ENCODE data around the gene KCNK15. TPM values are rescaled to one million over a fixed set of nuclear protein-coding genes. Genes with fewer than 3 reads are reported as not detected.
A peak's percentile ranks its signal among the peaks of the same experiment; 100 is the strongest.

The KCNK15 gene
- total RNA-seq, 4 donors from 2014 or later: 3.6 to 5.6 (median 5.0) TPM

GRCh38 chr20:44709380-44709779 is 36.3 kb upstream of the KCNK15 start:
- no peak for DNase-seq (ENCODE audit: extremely low spot score)
- 78% methylated on average over 11 of the region's 11 CpGs for WGBS
- Histone ChIP-seq H3K9me3 (no peaks in the 10 kb centered on the region), H3K4me1 (peaks cover 23 to 60% (median 42%) of the 10 kb centered on the region in 4 donors), H3K27me3 (no peaks in the 10 kb centered on the region), H3K27ac (replicated peaks in 1 of 4) (no peak overlapping the region), H3K4me3 (no peak overlapping the region), H3K36me3 (no peaks in the 10 kb centered on the region)
- intact Hi-C loops (cut with DNase I): no loop called here
- TF ChIP-seq POLR2A (IDR thresholded peaks at IDR 0.05; ENCODE audit: low read depth) (no peak), POLR2AphosphoS5 (IDR thresholded peaks at IDR 0.05) (peak in 1 of 2 donors; percentile 7), CTCF (IDR thresholded peaks at IDR 0.05) (no peak)

- Histone ChIP-seq H3K27ac (replicated peaks in 1 of 4) (no peak overlapping the region), H3K4me1 (peaks cover 27 to 62% (median 45%) of the 10 kb centered on the region in 4 donors), H3K9me3 (no peaks in the 10 kb centered on the region), H3K27me3 (no peaks in the 10 kb centered on the region), H3K36me3 (no peaks in the 10 kb centered on the region), H3K4me3 (no peak overlapping the region)
- 94% methylated on average over 9 of the region's 9 CpGs for WGBS
- DNase-seq (ENCODE audit: extremely low spot score): no peak
- no peak for TF ChIP-seq CTCF (IDR thresholded peaks at IDR 0.05)
- TF ChIP-seq POLR2AphosphoS5 (IDR thresholded peaks at IDR 0.05): no peak
- TF ChIP-seq EP300 (IDR thresholded peaks at IDR 0.05): no peak
- intact Hi-C loops (cut with DNase I): no loop called here
Observed at GRCh38 chr20:44709797-44710196, 35.9 kb upstream of the KCNK15 start.

GRCh38 chr20:44711237-44711636 is 34.4 kb upstream of the KCNK15 start:
- Histone ChIP-seq H3K9me3 (no peaks in the 10 kb centered on the region), H3K27ac (replicated peaks in 1 of 4) (peak overlapping the region in 3 of 4 donors; percentile 16 to 55 (median 26)), H3K36me3 (no peaks in the 10 kb centered on the region), H3K4me1 (peaks cover 42 to 70% (median 53%) of the 10 kb centered on the region in 4 donors), H3K4me3 (no peak overlapping the region), H3K27me3 (no peaks in the 10 kb centered on the region)
- no peak for DNase-seq (ENCODE audit: extremely low spot score)
- intact Hi-C loops (cut with DNase I): no loop called here
- WGBS: 85% methylated on average over 8 of the region's 8 CpGs
- TF ChIP-seq CTCF (IDR thresholded peaks at IDR 0.05): no peak
- no peak for TF ChIP-seq POLR2AphosphoS5 (IDR thresholded peaks at IDR 0.05)
- TF ChIP-seq POLR2A (IDR thresholded peaks at IDR 0.05; ENCODE audit: low read depth): no peak
- TF ChIP-seq EP300 (IDR thresholded peaks at IDR 0.05): no peak

GRCh38 chr20:44714102-44714700 is 31.5 kb upstream of the KCNK15 start:
- no peak for DNase-seq (ENCODE audit: extremely low spot score)
- H3K36me3 ChIP-seq: no peaks in the 10 kb centered on the region
- H3K4me1 ChIP-seq: peaks cover 42 to 77% (median 68%) of the 10 kb centered on the region in 4 donors
- peak overlapping the region; percentile 42 to 55 (median 49) for H3K4me3 ChIP-seq
- TF ChIP-seq POLR2A (IDR thresholded peaks at IDR 0.05; ENCODE audit: low read depth) (no peak), POLR2AphosphoS5 (IDR thresholded peaks at IDR 0.05) (peak; percentile 80 to 89), CTCF (IDR thresholded peaks at IDR 0.05) (no peak), EP300 (IDR thresholded peaks at IDR 0.05) (peak; percentile 95)
- WGBS: 50% methylated on average over 13 of the region's 13 CpGs
- H3K27me3 ChIP-seq: no peaks in the 10 kb centered on the region
- no peaks in the 10 kb centered on the region for H3K9me3 ChIP-seq
- peak overlapping the region; percentile 80 to 88 (median 85) for H3K27ac ChIP-seq (replicated peaks in 1 of 4)
- intact Hi-C loops (cut with DNase I): no loop called here
